ENCODE measurements around the gene SPDYE3.
"Not testable (repeated sequence)": the region's sequence is repeated elsewhere in the genome, so short reads cannot be mapped to it uniquely, and the experiment has no call there.

- TF ChIP-seq TAF1 (IDR thresholded peaks at IDR 0.05; ENCODE audit: low read depth); CTCF (IDR thresholded peaks at IDR 0.05; ENCODE audit: poor library complexity, severe bottlenecking); EP300 (conservative IDR thresholded peaks at IDR 0.05; ENCODE audit: poor library complexity, severe bottlenecking); RAD21 (conservative IDR thresholded peaks at IDR 0.05); REST (IDR thresholded peaks at IDR 0.05; ENCODE audit: borderline replicate concordance): not testable (repeated sequence)
Measured at GRCh38 chr7:100297852-100298631, 9.5 kb upstream of the SPDYE3 start.
